Amniotic stem cell (primary cell): ENCODE measurements around the gene APOLD1.
A peak's percentile ranks its signal among the peaks of the same experiment; 100 is the strongest.
"Not testable (repeated sequence)": the region's sequence is repeated elsewhere in the genome, so short reads cannot be mapped to it uniquely, and the experiment has no call there.

Experiments
- DNase-seq: peaks from one replicate; lab custom pipeline; 2025; lab: John Stamatoyannopoulos, UW

APOLD1 gene

GRCh38 chr12:12807970-12808702 lies 22.7 kb downstream of the APOLD1 start:
- DNase-seq, result no peak

GRCh38 chr12:12810553-12811021 lies 25.1 kb downstream of the APOLD1 start:
- no peak for DNase-seq

- no peak for DNase-seq
These were observed 25.9 kb downstream of the APOLD1 start for GRCh38 chr12:12811343-12811742.

- DNase-seq, result no peak
These were observed 26.7 kb downstream of the APOLD1 start for GRCh38 chr12:12812174-12812573.

GRCh38 chr12:12812618-12813119 lies 27.2 kb downstream of the APOLD1 start:
- DNase-seq, result no peak

GRCh38 chr12:12813120-12814101 lies 28.0 kb downstream of the APOLD1 start, which contains the start of gene DDX47:
TSS of gene DDX47 (plus strand) at chr12:12813346. CDS start at chr12:12813368, 22 bp downstream.
- DNase-seq, result peak; percentile 86

- DNase-seq, result no peak
These were observed 32.2 kb downstream of the APOLD1 start for GRCh38 chr12:12817616-12818015.

GRCh38 chr12:12818701-12819100 lies 33.2 kb downstream of the APOLD1 start:
- DNase-seq, result no peak

- no peak for DNase-seq
These were observed 33.8 kb downstream of the APOLD1 start for GRCh38 chr12:12819221-12819620.

GRCh38 chr12:12819752-12820311 lies 34.4 kb downstream of the APOLD1 start:
- DNase-seq, result peak; percentile 70

- not testable (repeated sequence) for DNase-seq
These were observed 34.9 kb downstream of the APOLD1 start for GRCh38 chr12:12820376-12820775.

GRCh38 chr12:12821975-12822374 lies 36.5 kb downstream of the APOLD1 start:
- DNase-seq, result no peak

- DNase-seq, result no peak
These were observed 37.4 kb downstream of the APOLD1 start for GRCh38 chr12:12822886-12823285.

- DNase-seq, result peak; percentile 7
These were observed 37.8 kb downstream of the APOLD1 start for GRCh38 chr12:12823300-12823699.

GRCh38 chr12:12823811-12824210 lies 38.4 kb downstream of the APOLD1 start:
- DNase-seq, result no peak

GRCh38 chr12:12835378-12836146 lies 50.1 kb downstream of the APOLD1 start:
- DNase-seq, result peak; percentile 3

GRCh38 chr12:12836571-12836970 lies 51.1 kb downstream of the APOLD1 start:
- DNase-seq, result no peak

- peak; percentile 61 for DNase-seq
These were observed 51.8 kb downstream of the APOLD1 start for GRCh38 chr12:12837025-12837812.

GRCh38 chr12:12837813-12838153 lies 52.3 kb downstream of the APOLD1 start:
- no peak for DNase-seq

- no peak for DNase-seq
These were observed 53.5 kb downstream of the APOLD1 start for GRCh38 chr12:12839003-12839395.

GRCh38 chr12:12839439-12839838 lies 54.0 kb downstream of the APOLD1 start:
- not testable (repeated sequence) for DNase-seq
